WI38 (cell line): ENCODE data around the gene MS4A14.

ENCODE experiments used
- H3K4me3 ChIP-seq: 2 replicates; pipeline ENCODE4 v1.5.1; 2011; ENCODE audit warnings: low read depth, mild to moderate bottlenecking, control low read depth, low read length
- TF ChIP-seq, protein P1 (sequence below): IDR thresholded peaks from 2 replicates; pipeline ENCODE4 v1.5.1; 2012; ENCODE audit warnings: low read depth, mild to moderate bottlenecking, control low read depth, low read length

MS4A14 gene, protein sequence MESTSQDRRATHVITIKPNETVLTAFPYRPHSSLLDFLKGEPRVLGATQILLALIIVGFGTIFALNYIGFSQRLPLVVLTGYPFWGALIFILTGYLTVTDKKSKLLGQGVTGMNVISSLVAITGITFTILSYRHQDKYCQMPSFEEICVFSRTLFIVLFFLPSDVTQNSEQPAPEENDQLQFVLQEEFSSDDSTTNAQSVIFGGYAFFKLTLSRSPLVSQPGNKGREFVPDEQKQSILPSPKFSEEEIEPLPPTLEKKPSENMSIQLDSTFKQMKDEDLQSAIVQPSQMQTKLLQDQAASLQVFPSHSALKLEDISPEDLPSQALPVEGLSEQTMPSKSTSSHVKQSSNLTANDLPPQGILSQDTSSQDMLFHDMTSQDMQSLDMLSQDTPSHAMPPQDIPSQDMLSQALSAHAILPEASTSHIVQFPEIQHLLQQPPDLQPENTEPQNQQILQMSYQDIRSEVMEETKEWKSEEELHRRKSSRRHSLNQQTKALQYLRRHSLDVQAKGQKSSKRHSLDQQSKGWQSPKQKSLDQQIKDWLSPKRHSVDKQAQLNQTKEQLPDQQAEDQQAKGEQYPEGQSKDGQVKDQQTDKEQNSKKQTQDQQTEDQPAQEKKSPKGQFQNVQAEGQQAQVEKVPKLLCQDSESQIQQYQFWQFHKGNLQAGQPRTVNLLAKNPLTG

DNA sequence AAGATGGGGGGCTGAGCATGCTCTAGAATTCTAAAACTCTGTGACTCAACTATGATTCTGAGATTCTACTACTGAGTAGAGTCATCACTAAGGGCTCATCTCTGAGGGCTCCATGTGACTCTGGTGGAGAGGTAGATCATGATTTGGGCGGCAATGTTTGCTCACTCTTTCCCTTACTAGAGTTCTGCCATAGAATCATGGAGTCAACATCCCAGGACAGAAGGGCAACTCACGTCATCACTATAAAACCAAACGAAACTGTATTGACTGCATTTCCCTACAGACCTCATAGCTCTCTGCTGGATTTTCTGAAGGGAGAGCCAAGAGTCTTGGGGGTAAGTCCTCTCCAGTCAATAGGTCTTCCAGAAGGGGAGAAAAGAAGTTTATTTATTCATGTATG, at the start of gene MS4A14:
TSS of gene MS4A14 (plus strand) at position 78 of the 400 bp plus-strand sequence. CDS start at position 198, 120 bp downstream.
- TF ChIP-seq, protein P1, sequence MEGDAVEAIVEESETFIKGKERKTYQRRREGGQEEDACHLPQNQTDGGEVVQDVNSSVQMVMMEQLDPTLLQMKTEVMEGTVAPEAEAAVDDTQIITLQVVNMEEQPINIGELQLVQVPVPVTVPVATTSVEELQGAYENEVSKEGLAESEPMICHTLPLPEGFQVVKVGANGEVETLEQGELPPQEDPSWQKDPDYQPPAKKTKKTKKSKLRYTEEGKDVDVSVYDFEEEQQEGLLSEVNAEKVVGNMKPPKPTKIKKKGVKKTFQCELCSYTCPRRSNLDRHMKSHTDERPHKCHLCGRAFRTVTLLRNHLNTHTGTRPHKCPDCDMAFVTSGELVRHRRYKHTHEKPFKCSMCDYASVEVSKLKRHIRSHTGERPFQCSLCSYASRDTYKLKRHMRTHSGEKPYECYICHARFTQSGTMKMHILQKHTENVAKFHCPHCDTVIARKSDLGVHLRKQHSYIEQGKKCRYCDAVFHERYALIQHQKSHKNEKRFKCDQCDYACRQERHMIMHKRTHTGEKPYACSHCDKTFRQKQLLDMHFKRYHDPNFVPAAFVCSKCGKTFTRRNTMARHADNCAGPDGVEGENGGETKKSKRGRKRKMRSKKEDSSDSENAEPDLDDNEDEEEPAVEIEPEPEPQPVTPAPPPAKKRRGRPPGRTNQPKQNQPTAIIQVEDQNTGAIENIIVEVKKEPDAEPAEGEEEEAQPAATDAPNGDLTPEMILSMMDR = no peak

DNA sequence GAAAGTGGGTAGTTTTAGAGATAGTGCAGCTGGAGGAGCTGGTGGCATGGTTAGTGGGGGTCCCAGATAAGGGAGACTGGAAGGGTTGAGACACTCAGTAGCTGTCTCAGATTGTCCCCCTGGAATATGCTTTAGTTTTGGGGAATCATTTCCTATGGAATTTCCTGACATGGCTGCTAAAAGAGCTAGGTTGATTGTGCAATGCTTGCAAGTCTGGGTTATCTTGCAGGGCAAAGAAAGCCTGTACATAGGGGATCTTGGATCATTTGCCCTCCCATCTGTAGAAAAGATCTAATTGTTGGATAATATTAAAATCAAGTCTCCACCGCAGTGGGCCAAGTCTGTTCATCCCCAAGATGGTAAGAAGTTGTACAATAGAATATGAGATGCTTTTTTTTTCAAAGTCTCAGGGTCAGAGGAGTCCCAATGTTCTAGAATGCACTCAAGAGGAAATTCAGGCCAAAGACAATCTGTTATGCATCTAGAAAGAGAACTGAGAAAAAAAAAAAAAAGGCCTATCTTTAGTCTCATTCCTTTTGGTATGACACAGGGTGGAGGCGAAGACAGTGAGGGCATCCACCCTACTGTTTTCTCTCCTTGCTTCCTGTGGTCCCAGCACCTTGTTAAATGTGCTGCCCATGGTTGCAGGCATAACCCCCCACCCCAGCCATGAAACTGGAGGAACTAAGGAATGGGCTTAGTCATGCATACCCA, 49.0 kb upstream of the MS4A14 start:
- TF ChIP-seq, protein P1 = no peak
- no peak overlapping the region for H3K4me3 ChIP-seq

More for the DNA sequence above, at the start of gene MS4A14:
- no peak within 1 kb of the TSS for H3K4me3 ChIP-seq

DNA sequence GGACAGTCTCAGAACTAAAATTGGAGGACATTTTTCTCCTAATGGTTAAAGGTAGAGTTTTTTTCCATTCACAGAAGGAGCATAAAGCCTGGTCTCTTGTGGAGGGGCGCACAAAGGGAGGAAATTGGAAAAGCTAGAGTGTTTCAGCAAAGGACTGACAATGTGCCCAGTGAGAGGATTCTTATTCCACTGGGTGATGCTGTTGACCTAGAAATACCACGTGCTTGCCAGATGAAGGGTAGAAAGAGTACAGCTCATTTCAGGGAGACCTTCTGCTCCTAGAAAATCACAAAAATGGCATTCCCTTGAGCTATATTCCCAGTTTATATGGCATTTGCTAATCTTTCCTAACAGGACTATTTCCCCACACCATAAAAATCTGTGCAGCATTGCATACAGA, 48.1 kb upstream of the MS4A14 start:
- TF ChIP-seq, protein P1 = no peak
- no peak overlapping the region for H3K4me3 ChIP-seq

DNA sequence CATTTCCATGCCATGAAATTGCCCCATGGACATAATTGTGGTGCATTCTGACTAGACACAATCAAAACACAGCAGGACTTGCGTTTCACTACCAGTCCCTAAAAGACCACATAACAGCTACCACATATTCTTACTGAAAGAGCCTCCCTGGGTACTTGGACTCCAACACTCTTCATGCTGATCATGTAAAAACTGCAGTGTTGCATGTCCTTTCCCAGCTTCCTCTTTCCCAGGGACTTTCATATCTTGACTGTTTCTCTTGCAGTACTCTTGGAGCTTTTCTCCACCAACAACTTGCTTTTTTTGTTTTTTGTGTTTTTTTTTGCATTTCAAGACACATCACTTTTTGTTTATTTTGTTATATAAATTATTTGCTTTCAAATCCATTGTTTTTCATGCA, 46.3 kb upstream of the MS4A14 start:
- H3K4me3 ChIP-seq = no peak overlapping the region
- TF ChIP-seq, protein P1 = no peak

DNA sequence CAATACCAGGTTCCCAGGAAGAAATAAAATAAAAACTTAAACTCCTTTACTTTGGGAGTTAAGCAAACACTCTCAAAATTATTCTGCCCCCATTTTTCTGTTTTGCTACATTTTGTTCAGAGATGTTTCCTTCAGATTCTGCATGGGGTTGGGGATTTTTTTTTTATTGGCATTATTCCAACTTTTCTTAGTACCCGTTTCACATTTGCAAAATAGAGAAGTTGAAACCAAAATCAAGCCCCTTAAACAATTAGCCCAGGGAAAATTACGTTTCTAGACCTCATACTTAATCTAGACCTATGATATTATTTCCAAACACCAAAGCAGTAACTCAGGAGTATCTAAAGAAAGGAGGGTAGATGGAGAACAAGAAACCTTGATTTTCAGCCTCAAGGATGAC, 38.5 kb upstream of the MS4A14 start:
- TF ChIP-seq, protein P1 = no peak
- H3K4me3 ChIP-seq = no peak overlapping the region

DNA sequence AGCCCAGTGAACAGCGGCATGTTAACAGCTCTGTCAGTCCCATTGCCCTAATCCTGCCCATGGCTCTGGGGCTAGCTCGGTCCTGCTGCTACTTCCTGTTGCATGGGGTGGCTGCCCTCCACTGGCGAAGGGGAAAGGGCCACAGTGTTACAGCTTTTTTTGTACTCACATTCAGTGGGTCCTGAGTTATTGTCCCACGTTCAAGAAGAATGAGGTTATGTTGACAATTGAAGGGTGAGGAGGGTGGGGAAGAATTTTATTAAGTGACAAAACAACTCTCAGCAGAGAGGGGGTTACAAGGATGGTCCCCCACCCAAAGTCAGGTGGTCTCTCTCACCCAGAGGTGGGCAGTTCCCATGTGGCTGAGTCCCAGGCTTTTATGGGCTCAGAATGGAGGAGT, 35.6 kb upstream of the MS4A14 start:
- TF ChIP-seq, protein P1 = no peak
- H3K4me3 ChIP-seq = no peak overlapping the region
